Measurements from ENCODE around the gene ARV1. TPM values are rescaled to one million over a fixed set of nuclear protein-coding genes. Genes with fewer than 3 reads are reported as not detected.

The ARV1 gene
- total and polyA plus RNA-seq, 2 of the 13 experiments (the other 11 are each of a cell fraction or from before 2014, with no cell fraction given), result 13.0 to 15.2 TPM

DNA sequence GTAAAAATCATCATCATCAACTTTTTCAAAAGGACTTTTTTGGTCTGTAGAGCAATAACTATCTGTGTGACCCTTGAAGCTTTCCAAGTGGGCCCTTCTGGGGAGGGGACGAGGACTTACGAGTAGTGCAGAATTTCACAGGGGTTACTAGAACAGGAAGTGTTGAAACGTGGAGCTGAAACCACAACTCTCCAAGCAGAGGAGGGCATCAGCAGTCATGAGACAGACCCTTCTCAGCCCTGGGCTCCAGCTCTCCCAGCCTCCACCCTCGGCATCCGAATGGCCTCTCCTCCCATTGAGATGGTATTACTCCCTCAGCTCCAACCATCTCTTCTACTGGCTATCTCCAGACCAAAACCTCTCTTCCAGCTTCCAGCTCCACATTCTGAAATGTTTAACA is 57.5 kb downstream of the ARV1 start:
- DNase-seq (ENCODE audit: low spot score) (no peak), FAIRE-seq (no peak), ATAC-seq (no peak)
- ChIA-PET CTCF (ENCODE audit: low intra/inter-chr PET ratio, low total read pairs) (no interaction called here), POLR2A (no interaction called here)
- no peak overlapping the region for H3K4me3 ChIP-seq (replicated peaks in 1 of 3; ENCODE audit: insufficient read depth in 1 of 3, low read depth in 2 of 3, low read length in 3 of 3)
- peaks cover 7 to 37% of the 10 kb centered on the region in 2 experiments for H3K27me3 ChIP-seq (ENCODE audit: control insufficient read depth in 1 of 2, insufficient read depth in 2 of 2, low read length in 2 of 2)
- H4K20me1 ChIP-seq (ENCODE audit: insufficient read depth, low read length), result no peaks in the 10 kb centered on the region
- H3K4me2 ChIP-seq (ENCODE audit: low read depth, low read length), result no peak overlapping the region
- WGBS (ENCODE audit: low lambda C conversion rate), result 48% methylated on average over 5 of the region's 5 CpGs
- H3K27ac ChIP-seq (ENCODE audit: extremely low read length, insufficient read depth, low read length), result no peak overlapping the region
- in situ Hi-C loops (cut with HindIII; ENCODE audit: extremely low pct_ligation_motif_present, low pct_unique_long_range_greater_than_20kb) (no loop called here), intact Hi-C loops (cut with micrococcal nuclease; ENCODE audit: unreplicated experiment) (no loop called here)
- no peak overlapping the region for H3K9ac ChIP-seq (ENCODE audit: insufficient read depth, low read depth, low read length)
- H3K4me1 ChIP-seq (ENCODE audit: insufficient read depth, low read length), result peaks cover 18% of the 10 kb centered on the region
- no peak overlapping the region for H2AFZ ChIP-seq (ENCODE audit: low read length)
- no peaks in the 10 kb centered on the region for H3K9me3 ChIP-seq (ENCODE audit: low read length)
- no peaks in the 10 kb centered on the region for H3K36me3 ChIP-seq (replicated peaks in 1 of 2; ENCODE audit: control insufficient read depth in 1 of 2, insufficient read depth in 2 of 2, low read length in 2 of 2)
- H3K79me2 ChIP-seq (ENCODE audit: insufficient read depth, low read length), result no peaks in the 10 kb centered on the region
- no TSS peak for BruUV-seq (replicated peaks)
- TF ChIP-seq PRMT3 (CRISPR knock-in tag; IDR thresholded peaks at IDR 0.05; ENCODE audit: borderline replicate concordance, low read depth), result no peak
- TF ChIP-seq, protein P1, sequence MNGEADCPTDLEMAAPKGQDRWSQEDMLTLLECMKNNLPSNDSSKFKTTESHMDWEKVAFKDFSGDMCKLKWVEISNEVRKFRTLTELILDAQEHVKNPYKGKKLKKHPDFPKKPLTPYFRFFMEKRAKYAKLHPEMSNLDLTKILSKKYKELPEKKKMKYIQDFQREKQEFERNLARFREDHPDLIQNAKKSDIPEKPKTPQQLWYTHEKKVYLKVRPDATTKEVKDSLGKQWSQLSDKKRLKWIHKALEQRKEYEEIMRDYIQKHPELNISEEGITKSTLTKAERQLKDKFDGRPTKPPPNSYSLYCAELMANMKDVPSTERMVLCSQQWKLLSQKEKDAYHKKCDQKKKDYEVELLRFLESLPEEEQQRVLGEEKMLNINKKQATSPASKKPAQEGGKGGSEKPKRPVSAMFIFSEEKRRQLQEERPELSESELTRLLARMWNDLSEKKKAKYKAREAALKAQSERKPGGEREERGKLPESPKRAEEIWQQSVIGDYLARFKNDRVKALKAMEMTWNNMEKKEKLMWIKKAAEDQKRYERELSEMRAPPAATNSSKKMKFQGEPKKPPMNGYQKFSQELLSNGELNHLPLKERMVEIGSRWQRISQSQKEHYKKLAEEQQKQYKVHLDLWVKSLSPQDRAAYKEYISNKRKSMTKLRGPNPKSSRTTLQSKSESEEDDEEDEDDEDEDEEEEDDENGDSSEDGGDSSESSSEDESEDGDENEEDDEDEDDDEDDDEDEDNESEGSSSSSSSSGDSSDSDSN (CRISPR knock-in tag; IDR thresholded peaks at IDR 0.05), result no peak
- TF ChIP-seq, protein P2, sequence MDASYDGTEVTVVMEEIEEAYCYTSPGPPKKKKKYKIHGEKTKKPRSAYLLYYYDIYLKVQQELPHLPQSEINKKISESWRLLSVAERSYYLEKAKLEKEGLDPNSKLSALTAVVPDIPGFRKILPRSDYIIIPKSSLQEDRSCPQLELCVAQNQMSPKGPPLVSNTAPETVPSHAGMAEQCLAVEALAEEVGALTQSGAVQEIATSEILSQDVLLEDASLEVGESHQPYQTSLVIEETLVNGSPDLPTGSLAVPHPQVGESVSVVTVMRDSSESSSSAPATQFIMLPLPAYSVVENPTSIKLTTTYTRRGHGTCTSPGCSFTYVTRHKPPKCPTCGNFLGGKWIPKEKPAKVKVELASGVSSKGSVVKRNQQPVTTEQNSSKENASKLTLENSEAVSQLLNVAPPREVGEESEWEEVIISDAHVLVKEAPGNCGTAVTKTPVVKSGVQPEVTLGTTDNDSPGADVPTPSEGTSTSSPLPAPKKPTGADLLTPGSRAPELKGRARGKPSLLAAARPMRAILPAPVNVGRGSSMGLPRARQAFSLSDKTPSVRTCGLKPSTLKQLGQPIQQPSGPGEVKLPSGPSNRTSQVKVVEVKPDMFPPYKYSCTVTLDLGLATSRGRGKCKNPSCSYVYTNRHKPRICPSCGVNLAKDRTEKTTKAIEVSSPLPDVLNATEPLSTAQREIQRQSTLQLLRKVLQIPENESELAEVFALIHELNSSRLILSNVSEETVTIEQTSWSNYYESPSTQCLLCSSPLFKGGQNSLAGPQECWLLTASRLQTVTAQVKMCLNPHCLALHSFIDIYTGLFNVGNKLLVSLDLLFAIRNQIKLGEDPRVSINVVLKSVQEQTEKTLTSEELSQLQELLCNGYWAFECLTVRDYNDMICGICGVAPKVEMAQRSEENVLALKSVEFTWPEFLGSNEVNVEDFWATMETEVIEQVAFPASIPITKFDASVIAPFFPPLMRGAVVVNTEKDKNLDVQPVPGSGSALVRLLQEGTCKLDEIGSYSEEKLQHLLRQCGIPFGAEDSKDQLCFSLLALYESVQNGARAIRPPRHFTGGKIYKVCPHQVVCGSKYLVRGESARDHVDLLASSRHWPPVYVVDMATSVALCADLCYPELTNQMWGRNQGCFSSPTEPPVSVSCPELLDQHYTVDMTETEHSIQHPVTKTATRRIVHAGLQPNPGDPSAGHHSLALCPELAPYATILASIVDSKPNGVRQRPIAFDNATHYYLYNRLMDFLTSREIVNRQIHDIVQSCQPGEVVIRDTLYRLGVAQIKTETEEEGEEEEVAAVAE (CRISPR knock-in tag; IDR thresholded peaks at IDR 0.05; ENCODE audit: borderline replicate concordance), result no peak
- TF ChIP-seq ZIK1 (CRISPR knock-in tag; IDR thresholded peaks at IDR 0.05; ENCODE audit: borderline replicate concordance, low read depth), result no peak
- TF ChIP-seq, protein P3, sequence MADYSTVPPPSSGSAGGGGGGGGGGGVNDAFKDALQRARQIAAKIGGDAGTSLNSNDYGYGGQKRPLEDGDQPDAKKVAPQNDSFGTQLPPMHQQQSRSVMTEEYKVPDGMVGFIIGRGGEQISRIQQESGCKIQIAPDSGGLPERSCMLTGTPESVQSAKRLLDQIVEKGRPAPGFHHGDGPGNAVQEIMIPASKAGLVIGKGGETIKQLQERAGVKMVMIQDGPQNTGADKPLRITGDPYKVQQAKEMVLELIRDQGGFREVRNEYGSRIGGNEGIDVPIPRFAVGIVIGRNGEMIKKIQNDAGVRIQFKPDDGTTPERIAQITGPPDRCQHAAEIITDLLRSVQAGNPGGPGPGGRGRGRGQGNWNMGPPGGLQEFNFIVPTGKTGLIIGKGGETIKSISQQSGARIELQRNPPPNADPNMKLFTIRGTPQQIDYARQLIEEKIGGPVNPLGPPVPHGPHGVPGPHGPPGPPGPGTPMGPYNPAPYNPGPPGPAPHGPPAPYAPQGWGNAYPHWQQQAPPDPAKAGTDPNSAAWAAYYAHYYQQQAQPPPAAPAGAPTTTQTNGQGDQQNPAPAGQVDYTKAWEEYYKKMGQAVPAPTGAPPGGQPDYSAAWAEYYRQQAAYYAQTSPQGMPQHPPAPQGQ (CRISPR knock-in tag; IDR thresholded peaks at IDR 0.05; ENCODE audit: borderline replicate concordance), result no peak
- TF ChIP-seq, protein P4, sequence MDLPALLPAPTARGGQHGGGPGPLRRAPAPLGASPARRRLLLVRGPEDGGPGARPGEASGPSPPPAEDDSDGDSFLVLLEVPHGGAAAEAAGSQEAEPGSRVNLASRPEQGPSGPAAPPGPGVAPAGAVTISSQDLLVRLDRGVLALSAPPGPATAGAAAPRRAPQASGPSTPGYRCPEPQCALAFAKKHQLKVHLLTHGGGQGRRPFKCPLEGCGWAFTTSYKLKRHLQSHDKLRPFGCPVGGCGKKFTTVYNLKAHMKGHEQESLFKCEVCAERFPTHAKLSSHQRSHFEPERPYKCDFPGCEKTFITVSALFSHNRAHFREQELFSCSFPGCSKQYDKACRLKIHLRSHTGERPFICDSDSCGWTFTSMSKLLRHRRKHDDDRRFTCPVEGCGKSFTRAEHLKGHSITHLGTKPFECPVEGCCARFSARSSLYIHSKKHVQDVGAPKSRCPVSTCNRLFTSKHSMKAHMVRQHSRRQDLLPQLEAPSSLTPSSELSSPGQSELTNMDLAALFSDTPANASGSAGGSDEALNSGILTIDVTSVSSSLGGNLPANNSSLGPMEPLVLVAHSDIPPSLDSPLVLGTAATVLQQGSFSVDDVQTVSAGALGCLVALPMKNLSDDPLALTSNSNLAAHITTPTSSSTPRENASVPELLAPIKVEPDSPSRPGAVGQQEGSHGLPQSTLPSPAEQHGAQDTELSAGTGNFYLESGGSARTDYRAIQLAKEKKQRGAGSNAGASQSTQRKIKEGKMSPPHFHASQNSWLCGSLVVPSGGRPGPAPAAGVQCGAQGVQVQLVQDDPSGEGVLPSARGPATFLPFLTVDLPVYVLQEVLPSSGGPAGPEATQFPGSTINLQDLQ (CRISPR knock-in tag; IDR thresholded peaks at IDR 0.05), result no peak
- TF ChIP-seq ZNF761 (CRISPR knock-in tag; conservative IDR thresholded peaks at IDR 0.05), result no peak
- no peak for TF ChIP-seq PCBP1 (IDR thresholded peaks at IDR 0.05; ENCODE audit: borderline replicate concordance, low read depth, low read length)
- TF ChIP-seq NFIB (CRISPR knock-in tag; IDR thresholded peaks at IDR 0.05; ENCODE audit: borderline replicate concordance), result no peak
- no peak for TF ChIP-seq THYN1 (CRISPR knock-in tag; IDR thresholded peaks at IDR 0.05; ENCODE audit: borderline replicate concordance, low read depth)
- TF ChIP-seq MEIS1 (CRISPR knock-in tag; IDR thresholded peaks at IDR 0.05; ENCODE audit: borderline replicate concordance), result no peak
- TF ChIP-seq ZNF160 (CRISPR knock-in tag; IDR thresholded peaks at IDR 0.05), result no peak

Measured in HepG2 (cell line).